ENCODE measurements around the gene ATRNL1.

ATRNL1 gene

DNA sequence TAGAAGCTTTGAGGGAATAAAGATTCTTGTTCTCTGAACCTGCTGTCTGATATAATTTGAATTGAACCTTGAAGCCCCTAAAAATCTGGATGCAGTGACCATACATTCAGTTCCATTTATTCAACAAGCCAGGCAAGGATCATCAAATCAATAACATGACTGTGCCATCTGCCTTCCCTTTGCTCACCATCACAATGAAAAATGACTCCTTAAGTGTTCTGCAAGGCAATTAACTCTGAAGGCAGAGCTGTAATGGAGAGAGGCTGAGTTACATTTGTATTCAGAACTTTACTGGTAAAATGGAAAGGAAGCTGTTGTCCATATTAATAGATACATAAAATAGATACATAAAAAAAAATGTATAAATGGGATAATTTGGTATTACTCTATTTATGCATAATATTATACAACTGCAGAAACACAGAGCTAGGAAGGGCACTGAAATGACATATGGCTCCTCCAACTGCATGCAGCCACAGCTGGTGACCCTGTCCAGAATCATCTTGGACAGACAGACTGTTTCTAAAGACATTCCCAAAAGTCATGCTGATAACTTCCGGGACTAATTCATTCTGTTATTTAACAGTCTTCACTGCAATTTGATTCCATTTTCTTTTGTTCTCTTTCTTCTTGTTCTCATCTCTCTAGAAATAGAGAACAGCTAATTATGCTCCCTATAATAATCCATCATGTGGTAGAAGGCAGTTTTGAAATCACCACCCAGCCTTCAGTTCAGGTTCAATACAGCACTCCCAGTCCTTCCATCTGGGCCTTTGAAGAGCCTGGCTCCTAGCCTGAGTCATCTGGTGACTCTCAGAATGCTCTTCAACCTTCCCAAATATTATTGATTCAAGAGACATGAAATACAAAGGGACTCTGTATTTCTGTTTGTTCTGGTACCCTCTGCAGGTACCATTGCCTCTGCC, 767.3 kb downstream of the ATRNL1 start:
- Mint-ChIP-seq H3K36me3 (ENCODE audit: low read depth) (no peaks in the 10 kb centered on the region), H3K27me3 (no peaks in the 10 kb centered on the region), H3K4me3 (no peak overlapping the region), H3K9me3 (no peaks in the 10 kb centered on the region), H3K4me1 (ENCODE audit: low read depth) (no peaks in the 10 kb centered on the region), H3K27ac (no peak overlapping the region)
- intact Hi-C loops (cut with micrococcal nuclease): no loop called here

DNA sequence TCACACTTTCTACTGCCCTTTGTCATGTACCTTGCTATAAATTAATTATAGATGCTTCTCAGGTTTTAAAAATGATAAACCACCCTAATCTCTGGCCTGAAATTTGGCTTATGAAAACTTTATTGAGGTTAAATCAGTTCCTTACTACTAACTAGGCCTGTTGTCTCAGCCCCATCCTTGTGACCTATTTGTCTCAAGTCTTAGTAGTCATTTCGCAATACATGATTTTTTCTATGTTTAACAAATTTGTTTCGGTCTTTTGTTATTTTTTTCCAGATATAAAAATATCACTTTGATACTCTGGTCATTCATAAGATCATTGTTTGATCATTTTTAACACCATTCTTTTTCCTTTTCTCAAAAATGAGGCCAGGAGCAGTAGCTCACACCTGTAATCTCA, 768.3 kb downstream of the ATRNL1 start:
- no peaks in the 10 kb centered on the region for H3K9me3 Mint-ChIP-seq
- intact Hi-C loops (cut with micrococcal nuclease): no loop called here
- no peaks in the 10 kb centered on the region for H3K4me1 Mint-ChIP-seq (ENCODE audit: low read depth)
- H3K4me3 Mint-ChIP-seq: no peak overlapping the region
- no peak overlapping the region for H3K27ac Mint-ChIP-seq
- no peaks in the 10 kb centered on the region for H3K27me3 Mint-ChIP-seq
- H3K36me3 Mint-ChIP-seq (ENCODE audit: low read depth): no peaks in the 10 kb centered on the region

- Mint-ChIP-seq H3K4me1 (ENCODE audit: low read depth) (no peaks in the 10 kb centered on the region), H3K27me3 (no peaks in the 10 kb centered on the region), H3K9me3 (no peaks in the 10 kb centered on the region), H3K4me3 (no peak overlapping the region), H3K27ac (no peak overlapping the region), H3K36me3 (ENCODE audit: low read depth) (no peaks in the 10 kb centered on the region)
- intact Hi-C loops (cut with micrococcal nuclease): no loop called here
These were observed 768.7 kb downstream of the ATRNL1 start for GRCh38 chr10:115861864-115862263.

GRCh38 chr10:115866174-115866573, 773.0 kb downstream of the ATRNL1 start:
- H3K4me1 Mint-ChIP-seq (ENCODE audit: low read depth): no peaks in the 10 kb centered on the region
- H3K36me3 Mint-ChIP-seq (ENCODE audit: low read depth): no peaks in the 10 kb centered on the region
- H3K4me3 Mint-ChIP-seq: no peak overlapping the region
- no peaks in the 10 kb centered on the region for H3K9me3 Mint-ChIP-seq
- intact Hi-C loops (cut with micrococcal nuclease): no loop called here
- no peak overlapping the region for H3K27ac Mint-ChIP-seq
- no peaks in the 10 kb centered on the region for H3K27me3 Mint-ChIP-seq

DNA sequence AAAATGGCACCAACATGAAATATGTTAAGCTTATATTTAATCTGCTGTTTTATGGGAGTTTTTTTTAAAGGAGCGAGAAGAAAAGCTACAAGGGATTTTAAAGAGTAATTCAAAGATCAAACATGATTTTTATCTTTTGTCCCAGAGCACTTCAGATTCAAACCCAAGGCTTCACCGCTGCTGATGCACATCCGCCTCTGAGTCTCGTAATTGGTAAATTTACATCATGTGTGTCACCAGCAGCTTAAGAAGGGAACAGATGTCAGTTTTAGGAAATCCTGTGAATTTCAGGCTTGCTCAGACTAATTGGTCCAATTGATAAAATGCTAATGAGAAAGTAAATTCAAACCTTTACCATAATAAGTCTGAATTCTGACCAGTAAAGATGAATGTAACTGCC, 773.5 kb downstream of the ATRNL1 start:
- Mint-ChIP-seq H3K36me3 (ENCODE audit: low read depth) (no peaks in the 10 kb centered on the region), H3K9me3 (no peaks in the 10 kb centered on the region), H3K27me3 (no peaks in the 10 kb centered on the region), H3K4me3 (no peak overlapping the region), H3K4me1 (ENCODE audit: low read depth) (no peaks in the 10 kb centered on the region), H3K27ac (no peak overlapping the region)
- intact Hi-C loops (cut with micrococcal nuclease): no loop called here

- intact Hi-C loops (cut with micrococcal nuclease): no loop called here
- Mint-ChIP-seq H3K4me1 (ENCODE audit: low read depth) (no peaks in the 10 kb centered on the region), H3K4me3 (no peak overlapping the region), H3K27ac (no peak overlapping the region), H3K27me3 (no peaks in the 10 kb centered on the region), H3K36me3 (ENCODE audit: low read depth) (no peaks in the 10 kb centered on the region), H3K9me3 (no peaks in the 10 kb centered on the region)
These were observed 774.1 kb downstream of the ATRNL1 start for GRCh38 chr10:115867305-115867704.

DNA sequence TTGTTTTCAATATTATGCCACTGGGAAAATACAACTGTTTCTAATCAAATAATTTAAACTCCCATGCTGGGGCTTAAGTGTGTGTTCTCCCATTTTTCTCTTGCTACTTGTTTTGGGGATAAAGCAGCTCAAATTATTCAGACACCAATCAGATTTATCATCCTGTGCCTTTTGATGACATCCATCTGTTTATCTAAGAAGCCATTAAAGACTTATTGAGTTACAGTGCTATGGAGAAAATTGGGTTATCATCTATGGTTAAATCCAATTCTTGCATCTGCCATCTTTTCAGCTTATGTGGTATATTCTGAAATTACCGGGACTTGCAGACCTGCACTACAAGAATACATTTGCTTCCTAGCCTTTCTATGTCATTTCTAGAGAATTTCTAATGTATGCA, 778.7 kb downstream of the ATRNL1 start:
- H3K27ac Mint-ChIP-seq: no peak overlapping the region
- no peaks in the 10 kb centered on the region for H3K27me3 Mint-ChIP-seq
- intact Hi-C loops (cut with micrococcal nuclease): no loop called here
- H3K4me1 Mint-ChIP-seq (ENCODE audit: low read depth): no peaks in the 10 kb centered on the region
- H3K9me3 Mint-ChIP-seq: no peaks in the 10 kb centered on the region
- no peak overlapping the region for H3K4me3 Mint-ChIP-seq
- no peaks in the 10 kb centered on the region for H3K36me3 Mint-ChIP-seq (ENCODE audit: low read depth)

GRCh38 chr10:115875172-115875571, 782.0 kb downstream of the ATRNL1 start:
- no peaks in the 10 kb centered on the region for H3K36me3 Mint-ChIP-seq (ENCODE audit: low read depth)
- H3K27ac Mint-ChIP-seq: no peak overlapping the region
- no peaks in the 10 kb centered on the region for H3K9me3 Mint-ChIP-seq
- intact Hi-C loops (cut with micrococcal nuclease): no loop called here
- no peaks in the 10 kb centered on the region for H3K27me3 Mint-ChIP-seq
- H3K4me1 Mint-ChIP-seq (ENCODE audit: low read depth): no peaks in the 10 kb centered on the region
- no peak overlapping the region for H3K4me3 Mint-ChIP-seq

DNA sequence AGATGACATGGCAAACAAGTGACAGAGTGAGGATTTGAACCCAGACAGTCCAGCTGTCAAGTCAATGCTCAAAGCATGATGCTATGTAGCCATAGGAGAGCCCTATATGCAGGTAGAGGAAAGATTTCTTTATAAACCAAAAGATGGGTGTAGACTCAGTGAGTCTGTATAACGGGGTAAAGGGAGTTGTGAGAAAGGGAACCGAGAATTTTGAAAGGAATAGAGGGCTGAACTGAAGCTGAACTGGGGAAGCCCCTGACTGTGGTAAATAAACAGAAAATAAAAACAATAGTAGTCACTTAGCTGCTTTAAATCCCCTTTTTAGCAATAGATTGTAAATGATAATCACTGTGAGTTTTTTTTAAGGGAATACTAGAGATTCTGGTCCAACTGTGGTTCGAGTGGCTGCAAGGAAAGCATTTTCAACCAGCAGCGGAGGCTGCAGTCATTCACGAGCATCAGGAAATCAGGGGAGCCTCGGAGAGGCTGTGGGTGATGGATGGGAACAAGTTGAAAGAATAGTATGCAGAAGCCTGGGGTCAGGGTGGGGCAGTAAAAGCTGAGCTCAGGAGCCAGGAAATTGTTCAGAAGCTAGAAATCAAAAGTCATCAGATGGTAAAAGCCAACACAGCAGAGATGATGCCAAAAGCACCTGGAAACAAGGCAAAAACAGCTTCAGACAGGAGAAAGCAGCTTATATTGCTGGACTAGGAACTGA, 786.4 kb downstream of the ATRNL1 start:
- Mint-ChIP-seq H3K27me3 (no peaks in the 10 kb centered on the region), H3K9me3 (no peaks in the 10 kb centered on the region), H3K4me3 (no peak overlapping the region), H3K27ac (no peak overlapping the region), H3K4me1 (ENCODE audit: low read depth) (no peaks in the 10 kb centered on the region), H3K36me3 (ENCODE audit: low read depth) (no peaks in the 10 kb centered on the region)
- intact Hi-C loops (cut with micrococcal nuclease): no loop called here

DNA sequence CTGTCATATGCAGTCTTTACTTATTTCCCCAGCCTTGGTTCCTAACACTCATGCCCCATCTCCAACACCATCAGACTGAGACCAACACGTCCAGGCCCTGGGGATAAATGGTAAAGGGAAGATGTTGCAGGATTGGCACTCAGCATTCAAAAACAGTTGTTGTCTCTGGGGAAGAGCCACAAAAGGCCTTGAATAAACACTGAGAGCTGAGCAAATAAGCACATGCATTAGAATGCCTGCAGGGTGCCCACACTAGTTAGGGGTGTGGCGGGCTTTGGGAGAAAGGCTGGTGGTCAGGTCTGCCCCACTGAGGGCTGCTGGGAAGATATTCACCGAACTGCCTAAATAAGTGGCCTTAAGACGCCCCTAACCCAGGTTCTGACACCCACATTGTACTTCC, 788.9 kb downstream of the ATRNL1 start:
- intact Hi-C loops (cut with micrococcal nuclease): no loop called here
- H3K36me3 Mint-ChIP-seq (ENCODE audit: low read depth): no peaks in the 10 kb centered on the region
- no peaks in the 10 kb centered on the region for H3K9me3 Mint-ChIP-seq
- no peaks in the 10 kb centered on the region for H3K4me1 Mint-ChIP-seq (ENCODE audit: low read depth)
- no peak overlapping the region for H3K27ac Mint-ChIP-seq
- no peaks in the 10 kb centered on the region for H3K27me3 Mint-ChIP-seq
- no peak overlapping the region for H3K4me3 Mint-ChIP-seq

DNA sequence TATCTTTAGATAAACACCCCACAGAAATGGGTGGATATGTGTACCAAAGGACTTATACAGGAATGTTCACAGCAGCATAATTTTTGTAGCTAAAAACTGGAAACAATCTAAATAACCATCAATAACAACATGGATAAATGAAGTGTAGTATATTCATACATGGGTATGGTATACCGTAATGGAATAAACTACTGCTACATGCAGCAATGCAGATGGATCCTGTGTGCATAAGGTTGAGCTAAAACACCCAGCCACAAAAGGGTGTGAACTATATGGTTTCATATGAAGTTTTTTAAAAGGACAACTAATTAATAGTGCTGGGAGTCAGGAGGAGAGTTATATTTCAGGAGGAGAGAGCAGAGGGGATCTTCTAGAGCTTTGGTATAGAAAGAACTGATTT, 790.2 kb downstream of the ATRNL1 start:
- Mint-ChIP-seq H3K4me3 (no peak overlapping the region), H3K36me3 (ENCODE audit: low read depth) (no peaks in the 10 kb centered on the region), H3K27me3 (no peaks in the 10 kb centered on the region), H3K27ac (no peak overlapping the region), H3K4me1 (ENCODE audit: low read depth) (no peaks in the 10 kb centered on the region), H3K9me3 (no peaks in the 10 kb centered on the region)
- intact Hi-C loops (cut with micrococcal nuclease): no loop called here

GRCh38 chr10:115884331-115884730, 791.2 kb downstream of the ATRNL1 start:
- Mint-ChIP-seq H3K27me3 (no peaks in the 10 kb centered on the region), H3K9me3 (no peaks in the 10 kb centered on the region), H3K36me3 (ENCODE audit: low read depth) (no peaks in the 10 kb centered on the region), H3K27ac (no peak overlapping the region), H3K4me3 (no peak overlapping the region), H3K4me1 (ENCODE audit: low read depth) (no peaks in the 10 kb centered on the region)
- intact Hi-C loops (cut with micrococcal nuclease): no loop called here

- Mint-ChIP-seq H3K4me3 (no peak overlapping the region), H3K9me3 (no peaks in the 10 kb centered on the region), H3K27ac (no peak overlapping the region), H3K27me3 (no peaks in the 10 kb centered on the region), H3K36me3 (ENCODE audit: low read depth) (no peaks in the 10 kb centered on the region), H3K4me1 (ENCODE audit: low read depth) (no peaks in the 10 kb centered on the region)
- intact Hi-C loops (cut with micrococcal nuclease): no loop called here
These were observed 802.0 kb downstream of the ATRNL1 start for GRCh38 chr10:115895166-115895565.

DNA sequence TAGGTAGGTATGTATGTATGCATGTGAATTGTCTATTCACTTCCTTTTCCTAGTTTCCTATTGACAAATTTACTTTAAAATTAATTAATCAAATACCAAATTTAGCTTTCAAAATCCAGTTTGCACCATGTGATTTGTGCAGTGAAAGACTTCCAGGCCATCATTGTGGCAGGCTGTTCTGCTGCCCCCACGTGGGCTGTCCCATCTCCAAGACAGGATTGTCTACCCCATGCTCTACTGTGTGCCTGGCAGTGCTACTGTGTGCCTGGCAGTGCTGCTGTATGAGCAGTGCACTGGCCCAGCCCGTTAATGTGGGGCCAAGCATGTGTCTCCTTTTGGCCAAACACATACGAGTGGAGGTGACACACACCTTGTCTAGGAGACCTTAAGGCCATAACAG, 805.1 kb downstream of the ATRNL1 start:
- H3K4me1 Mint-ChIP-seq (ENCODE audit: low read depth): no peaks in the 10 kb centered on the region
- no peaks in the 10 kb centered on the region for H3K9me3 Mint-ChIP-seq
- H3K4me3 Mint-ChIP-seq: no peak overlapping the region
- H3K27ac Mint-ChIP-seq: no peak overlapping the region
- H3K27me3 Mint-ChIP-seq: no peaks in the 10 kb centered on the region
- no peaks in the 10 kb centered on the region for H3K36me3 Mint-ChIP-seq (ENCODE audit: low read depth)
- intact Hi-C loops (cut with micrococcal nuclease): no loop called here
